K562 (cell line): ENCODE measurements around the gene TBX6. TPM values are rescaled to one million over a fixed set of nuclear protein-coding genes. Genes with fewer than 3 reads are reported as not detected.

Experiments
- BRCA1 ChIP-seq, 2 experiments: fragments of 450-650 bp in 1 of 2; sonication (generic) in 1 of 2; formaldehyde crosslinking in 1 of 2; IDR thresholded peaks; 2 replicates each; pipeline versions ENCODE4 v1.5.0 to v1.6.1; 2017 to 2020; ENCODE audit warnings: mild to moderate bottlenecking in 1 of 2, missing genetic modification reagents in 1 of 2
- CBX2 ChIP-seq: fragments of 200-600 bp; sonication (generic); IDR thresholded peaks from one replicate; pipeline ENCODE4 v1.6.1; 2012; ENCODE audit warnings: mild to moderate bottlenecking, low read length, inconsistent platforms; ENCODE audit not compliant: insufficient read depth, poor library complexity, severe bottlenecking
- ETV6 ChIP-seq, 3 experiments: fragments of 150-350 bp in 1 of 3; sonication (generic) in 1 of 3; formaldehyde crosslinking in 1 of 3; IDR thresholded peaks; 2 replicates each; pipeline versions ENCODE4 v1.6.1 to v1.8.0; 2014 to 2022; ENCODE audit warnings: borderline replicate concordance in 2 of 3, low read depth in 2 of 3, antibody characterized with exemption in 1 of 3, low read length in 1 of 3, mild to moderate bottlenecking in 1 of 3, missing genetic modification reagents in 1 of 3
- FOXA1 ChIP-seq: fragments of 450-650 bp; IDR thresholded peaks from 2 replicates; pipeline ENCODE4 v1.6.1; 2016; ENCODE audit warnings: mild to moderate bottlenecking, borderline replicate concordance
- MCM7 ChIP-seq, 2 experiments: fragments of 450-650 bp; IDR thresholded peaks; 2 replicates each; pipeline ENCODE4 v1.6.1; 2016 to 2018
- MED1 ChIP-seq: sonication (generic); formaldehyde crosslinking; IDR thresholded peaks from 2 replicates; pipeline ENCODE4 v1.8.1; 2023; ENCODE audit warnings: missing genetic modification reagents, borderline replicate concordance
- NUFIP1 ChIP-seq: fragments of 450-650 bp; IDR thresholded peaks from 2 replicates; pipeline ENCODE4 v1.6.1; 2018; ENCODE audit not compliant: partially characterized antibody
- PHTF2 ChIP-seq: fragments of 250-450 bp; sonication (Bioruptor Pico); IDR thresholded peaks from 2 replicates; pipeline ENCODE4 v1.5.0; 2021; ENCODE audit warnings: mild to moderate bottlenecking
- PML ChIP-seq: IDR thresholded peaks from 2 replicates; pipeline ENCODE4 v1.6.1; 2012; ENCODE audit warnings: low read length, inconsistent platforms
- POLR2H ChIP-seq: IDR thresholded peaks from 2 replicates; pipeline ENCODE4 v1.6.1; 2016; ENCODE audit warnings: missing genetic modification characterization, low read depth, mild to moderate bottlenecking, control low read depth, missing compliant biosample characterization, moderate library complexity
- SOX6 ChIP-seq: fragments of 450-650 bp; IDR thresholded peaks from 2 replicates; pipeline ENCODE4 v1.6.1; 2014; ENCODE audit warnings: mild to moderate bottlenecking
- ZKSCAN3 ChIP-seq: fragments of 250-450 bp; sonication (Bioruptor Pico); IDR thresholded peaks from 2 replicates; pipeline ENCODE4 v1.4.0; 2020
- polyA plus RNA-seq, 8 experiments: library from polyadenylated mRNA; depleted of rRNA in 4 of 8; stranded (reverse) in 5 of 8; unstranded in 3 of 8; fragments of >200 nt; fragmentation: Nextera tagmentation in 2 of 8; fragmentation: Illumina TruSeq in 1 of 8; extraction: Ambion mirVana in 2 of 8; extraction: Trizol in 1 of 8; gene quantifications; 2 replicates each; pipeline versions ENCODE4 v1.2.1 to v1.2.3, GENCODE V29; 2011 to 2014; ENCODE audit warnings: inconsistent platforms in 1 of 8, missing spikeins in 1 of 8
- total RNA-seq, 7 experiments: library from RNA; depleted of rRNA in 6 of 7; stranded (reverse); fragments of >200 nt in 6 of 7; fragmentation: Illumina TruSeq in 2 of 7; extraction: Trizol in 2 of 7; gene quantifications; 2 replicates each; pipeline versions ENCODE4 v1.2.1 to v1.2.3, GENCODE V29; 2011 to 2021; ENCODE audit warnings: low replicate concordance in 1 of 7
- TF ChIP-seq, protein P1 (sequence below): fragments of 250-450 bp; sonication (Bioruptor Pico); IDR thresholded peaks from 2 replicates; pipeline ENCODE4 v1.5.0; 2021; ENCODE audit warnings: mild to moderate bottlenecking, moderate library complexity
- TF ChIP-seq, protein P2 (sequence below): fragments of 450-650 bp; IDR thresholded peaks from 2 replicates; pipeline ENCODE4 v1.6.1; 2018; ENCODE audit warnings: mild to moderate bottlenecking, low read depth; ENCODE audit not compliant: partially characterized antibody
- TF ChIP-seq, protein P3 (sequence below), 2 experiments: fragments of 450-650 bp; IDR thresholded peaks; 2 replicates each; pipeline ENCODE4 v1.6.1; 2018; ENCODE audit warnings: mild to moderate bottlenecking in 2 of 2, low read depth in 1 of 2; ENCODE audit not compliant: partially characterized antibody in 2 of 2
- TF ChIP-seq, protein P4 (sequence below): sonication (generic); formaldehyde crosslinking; IDR thresholded peaks from 2 replicates; pipeline ENCODE4 v1.8.1; 2023; ENCODE audit warnings: mild to moderate bottlenecking, missing genetic modification reagents

The TBX6 gene
- total and polyA plus RNA-seq, 9 of the 15 experiments (the other 6 are each of a cell fraction or from before 2014, with no cell fraction given) = 0.07 to 0.58 (median 0.11) TPM; not detected in 2

DNA sequence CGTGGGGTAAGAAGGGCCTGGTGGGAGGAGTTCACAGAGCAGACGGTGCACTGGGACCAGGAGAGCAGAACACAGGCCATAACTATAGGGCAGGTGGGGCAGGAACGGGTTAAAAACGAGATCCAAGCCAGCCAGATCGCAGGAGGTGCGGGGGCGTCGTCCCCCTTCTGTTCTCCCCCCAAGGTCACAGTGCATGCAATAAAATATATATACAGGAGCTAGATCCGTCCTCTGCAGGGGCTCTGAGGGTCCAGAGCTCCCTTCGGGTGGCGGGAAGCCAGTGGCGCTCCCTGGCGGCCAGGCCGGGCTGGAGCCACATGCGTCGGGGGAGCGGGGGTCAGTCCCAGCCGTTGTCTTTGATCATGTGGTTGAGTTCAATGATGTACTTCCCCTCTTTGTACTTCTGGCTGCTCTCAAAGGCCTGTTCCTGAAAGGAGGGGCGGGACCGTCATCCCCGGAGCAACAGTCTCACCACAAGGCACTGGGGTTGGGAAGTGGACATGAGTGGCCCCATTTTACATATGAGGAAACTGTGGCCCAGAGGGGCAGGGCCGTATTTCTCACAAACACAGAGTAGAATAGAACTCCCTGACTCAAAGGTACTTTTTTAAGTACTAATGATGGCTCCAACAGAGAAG, 768 bp upstream of the TBX6 start (continued):
- TF ChIP-seq, protein P1, sequence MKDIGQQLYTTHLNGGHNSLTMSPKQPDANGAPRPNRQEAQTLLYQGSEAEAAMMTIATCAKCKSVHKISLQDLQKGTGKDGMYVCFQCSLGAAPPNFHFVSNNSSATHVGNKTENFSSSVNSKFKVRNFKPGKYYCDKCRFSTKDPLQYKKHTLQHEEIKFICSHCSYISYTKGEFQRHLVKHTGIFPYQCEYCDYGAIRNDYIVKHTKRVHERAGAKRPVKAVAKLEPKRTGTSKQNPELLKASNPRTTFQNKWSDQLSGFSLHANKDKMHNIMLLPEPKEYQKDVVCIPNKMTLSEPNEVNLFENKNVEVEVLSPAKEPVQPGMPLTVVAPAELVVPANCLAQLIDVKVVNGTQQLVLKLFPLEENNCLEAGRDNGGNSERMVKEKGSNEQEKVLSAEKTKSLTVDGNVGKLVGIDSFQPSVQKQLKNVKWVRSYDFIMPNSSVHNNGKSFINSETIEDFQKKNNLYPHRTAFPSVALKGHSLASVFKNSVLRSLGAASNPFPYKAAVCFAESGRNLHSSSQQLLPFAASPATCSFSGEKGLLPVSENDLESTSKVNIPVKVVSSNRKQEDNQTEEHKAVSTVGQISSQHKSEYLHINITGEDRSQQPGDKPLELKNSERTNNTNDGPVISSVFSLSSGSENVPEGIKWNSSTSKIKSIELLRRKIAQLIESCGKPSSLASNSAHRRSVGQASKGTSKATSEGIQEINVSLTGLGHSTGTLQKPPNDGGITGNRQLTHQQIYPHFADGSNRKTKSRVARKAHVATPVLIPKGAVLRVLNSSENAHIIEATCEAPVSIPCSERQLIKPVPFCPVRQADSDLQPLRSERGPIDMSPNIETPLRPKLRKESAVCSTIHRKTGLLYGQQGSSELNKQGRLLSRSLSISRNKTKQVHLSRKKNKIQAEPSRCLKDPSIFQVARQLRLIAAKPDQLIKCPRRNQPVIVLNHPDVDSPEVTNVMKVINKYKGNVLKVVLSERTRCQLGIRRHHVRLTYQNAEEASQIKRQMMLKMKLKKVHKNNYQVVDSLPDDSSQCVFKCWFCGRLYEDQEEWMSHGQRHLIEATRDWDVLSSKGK (CRISPR knock-in tag) = 0 out of 2 replicates have a peak, but pooled peaks have one; percentile 80
- TF ChIP-seq POLR2H (tag) (no peak), MED1 (CRISPR knock-in tag) (no peak), SOX6 (peak; percentile 94), FOXA1 (no peak), PHTF2 (CRISPR knock-in tag) (peak; percentile 67; the same call in 1 of the 2 replicates), ZKSCAN3 (peak; percentile 69), PML (peak; percentile 16; the same call in 1 of the 2 replicates), ETV6 (IDR thresholded peaks at IDR 0.05; ENCODE audit: borderline replicate concordance in 1 of 2, low read depth in 2 of 2, low read length in 1 of 2) (no peak; a peak in 2 of 4 replicates), ETV6 (CRISPR knock-in tag; IDR thresholded peaks at IDR 0.05; ENCODE audit: borderline replicate concordance) (no peak), BRCA1 (IDR thresholded peaks at IDR 0.05) (no peak), BRCA1 (CRISPR knock-in tag; IDR thresholded peaks at IDR 0.05) (no peak), MCM7 (IDR thresholded peaks at IDR 0.05) (no peak), CBX2 (no peak), NUFIP1 (peak; percentile 46)
- TF ChIP-seq, protein P2, sequence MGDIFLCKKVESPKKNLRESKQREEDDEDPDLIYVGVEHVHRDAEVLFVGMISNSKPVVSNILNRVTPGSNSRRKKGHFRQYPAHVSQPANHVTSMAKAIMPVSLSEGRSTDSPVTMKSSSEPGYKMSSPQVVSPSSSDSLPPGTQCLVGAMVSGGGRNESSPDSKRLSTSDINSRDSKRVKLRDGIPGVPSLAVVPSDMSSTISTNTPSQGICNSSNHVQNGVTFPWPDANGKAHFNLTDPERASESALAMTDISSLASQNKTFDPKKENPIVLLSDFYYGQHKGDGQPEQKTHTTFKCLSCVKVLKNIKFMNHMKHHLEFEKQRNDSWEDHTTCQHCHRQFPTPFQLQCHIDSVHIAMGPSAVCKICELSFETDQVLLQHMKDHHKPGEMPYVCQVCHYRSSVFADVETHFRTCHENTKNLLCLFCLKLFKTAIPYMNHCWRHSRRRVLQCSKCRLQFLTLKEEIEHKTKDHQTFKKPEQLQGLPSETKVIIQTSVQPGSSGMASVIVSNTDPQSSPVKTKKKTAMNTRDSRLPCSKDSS = no peak
- TF ChIP-seq, protein P3, sequence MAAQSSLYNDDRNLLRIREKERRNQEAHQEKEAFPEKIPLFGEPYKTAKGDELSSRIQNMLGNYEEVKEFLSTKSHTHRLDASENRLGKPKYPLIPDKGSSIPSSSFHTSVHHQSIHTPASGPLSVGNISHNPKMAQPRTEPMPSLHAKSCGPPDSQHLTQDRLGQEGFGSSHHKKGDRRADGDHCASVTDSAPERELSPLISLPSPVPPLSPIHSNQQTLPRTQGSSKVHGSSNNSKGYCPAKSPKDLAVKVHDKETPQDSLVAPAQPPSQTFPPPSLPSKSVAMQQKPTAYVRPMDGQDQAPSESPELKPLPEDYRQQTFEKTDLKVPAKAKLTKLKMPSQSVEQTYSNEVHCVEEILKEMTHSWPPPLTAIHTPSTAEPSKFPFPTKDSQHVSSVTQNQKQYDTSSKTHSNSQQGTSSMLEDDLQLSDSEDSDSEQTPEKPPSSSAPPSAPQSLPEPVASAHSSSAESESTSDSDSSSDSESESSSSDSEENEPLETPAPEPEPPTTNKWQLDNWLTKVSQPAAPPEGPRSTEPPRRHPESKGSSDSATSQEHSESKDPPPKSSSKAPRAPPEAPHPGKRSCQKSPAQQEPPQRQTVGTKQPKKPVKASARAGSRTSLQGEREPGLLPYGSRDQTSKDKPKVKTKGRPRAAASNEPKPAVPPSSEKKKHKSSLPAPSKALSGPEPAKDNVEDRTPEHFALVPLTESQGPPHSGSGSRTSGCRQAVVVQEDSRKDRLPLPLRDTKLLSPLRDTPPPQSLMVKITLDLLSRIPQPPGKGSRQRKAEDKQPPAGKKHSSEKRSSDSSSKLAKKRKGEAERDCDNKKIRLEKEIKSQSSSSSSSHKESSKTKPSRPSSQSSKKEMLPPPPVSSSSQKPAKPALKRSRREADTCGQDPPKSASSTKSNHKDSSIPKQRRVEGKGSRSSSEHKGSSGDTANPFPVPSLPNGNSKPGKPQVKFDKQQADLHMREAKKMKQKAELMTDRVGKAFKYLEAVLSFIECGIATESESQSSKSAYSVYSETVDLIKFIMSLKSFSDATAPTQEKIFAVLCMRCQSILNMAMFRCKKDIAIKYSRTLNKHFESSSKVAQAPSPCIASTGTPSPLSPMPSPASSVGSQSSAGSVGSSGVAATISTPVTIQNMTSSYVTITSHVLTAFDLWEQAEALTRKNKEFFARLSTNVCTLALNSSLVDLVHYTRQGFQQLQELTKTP (IDR thresholded peaks at IDR 0.05; ENCODE audit: low read depth in 1 of 2, partially characterized antibody in 2 of 2) = no peak
- TF ChIP-seq, protein P4, sequence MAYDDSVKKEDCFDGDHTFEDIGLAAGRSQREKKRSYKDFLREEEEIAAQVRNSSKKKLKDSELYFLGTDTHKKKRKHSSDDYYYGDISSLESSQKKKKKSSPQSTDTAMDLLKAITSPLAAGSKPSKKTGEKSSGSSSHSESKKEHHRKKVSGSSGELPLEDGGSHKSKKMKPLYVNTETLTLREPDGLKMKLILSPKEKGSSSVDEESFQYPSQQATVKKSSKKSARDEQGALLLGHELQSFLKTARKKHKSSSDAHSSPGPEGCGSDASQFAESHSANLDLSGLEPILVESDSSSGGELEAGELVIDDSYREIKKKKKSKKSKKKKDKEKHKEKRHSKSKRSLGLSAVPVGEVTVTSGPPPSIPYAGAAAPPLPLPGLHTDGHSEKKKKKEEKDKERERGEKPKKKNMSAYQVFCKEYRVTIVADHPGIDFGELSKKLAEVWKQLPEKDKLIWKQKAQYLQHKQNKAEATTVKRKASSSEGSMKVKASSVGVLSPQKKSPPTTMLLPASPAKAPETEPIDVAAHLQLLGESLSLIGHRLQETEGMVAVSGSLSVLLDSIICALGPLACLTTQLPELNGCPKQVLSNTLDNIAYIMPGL = 0 out of 2 replicates have a peak, but pooled peaks have one; percentile 18
